Effector memory CD4-positive, alpha-beta T cell (primary cell): ENCODE results near the gene C10orf71.

Experiments used
- DNase-seq, 3 donors: peaks; one replicate each; pipeline ENCODE4 v3.0.0-alpha.2; 2020
- H3K27ac ChIP-seq: 2 replicates; pipeline ENCODE4 v1.7.0; 2013; ENCODE audit warnings: mild to moderate bottlenecking, low read length, moderate library complexity; ENCODE audit not compliant: insufficient read depth, poor library complexity, severe bottlenecking
- H3K27me3 ChIP-seq: replicated peaks from 2 replicates; pipeline ENCODE4 v1.7.0; 2013; ENCODE audit warnings: mild to moderate bottlenecking, low read length; ENCODE audit not compliant: insufficient read depth, control insufficient read depth, poor library complexity, severe bottlenecking
- H3K36me3 ChIP-seq: 2 replicates; pipeline ENCODE4 v1.7.0; 2013; ENCODE audit warnings: mild to moderate bottlenecking, low read length, moderate library complexity; ENCODE audit not compliant: control insufficient read depth, insufficient read depth
- H3K4me1 ChIP-seq: 2 replicates; pipeline ENCODE4 v1.7.0; 2013; ENCODE audit warnings: low read length, mild to moderate bottlenecking; ENCODE audit not compliant: control insufficient read depth, insufficient read depth, poor library complexity, severe bottlenecking
- H3K4me3 ChIP-seq: 2 replicates; pipeline ENCODE4 v1.7.0; 2013; ENCODE audit warnings: low read length, low read depth, mild to moderate bottlenecking; ENCODE audit not compliant: insufficient read depth, poor library complexity, severe bottlenecking
- H3K9me3 ChIP-seq: 2 replicates; pipeline ENCODE4 v1.7.0; 2013; ENCODE audit warnings: mild to moderate bottlenecking, low read length, moderate library complexity; ENCODE audit not compliant: control insufficient read depth

C10orf71 gene

DNA sequence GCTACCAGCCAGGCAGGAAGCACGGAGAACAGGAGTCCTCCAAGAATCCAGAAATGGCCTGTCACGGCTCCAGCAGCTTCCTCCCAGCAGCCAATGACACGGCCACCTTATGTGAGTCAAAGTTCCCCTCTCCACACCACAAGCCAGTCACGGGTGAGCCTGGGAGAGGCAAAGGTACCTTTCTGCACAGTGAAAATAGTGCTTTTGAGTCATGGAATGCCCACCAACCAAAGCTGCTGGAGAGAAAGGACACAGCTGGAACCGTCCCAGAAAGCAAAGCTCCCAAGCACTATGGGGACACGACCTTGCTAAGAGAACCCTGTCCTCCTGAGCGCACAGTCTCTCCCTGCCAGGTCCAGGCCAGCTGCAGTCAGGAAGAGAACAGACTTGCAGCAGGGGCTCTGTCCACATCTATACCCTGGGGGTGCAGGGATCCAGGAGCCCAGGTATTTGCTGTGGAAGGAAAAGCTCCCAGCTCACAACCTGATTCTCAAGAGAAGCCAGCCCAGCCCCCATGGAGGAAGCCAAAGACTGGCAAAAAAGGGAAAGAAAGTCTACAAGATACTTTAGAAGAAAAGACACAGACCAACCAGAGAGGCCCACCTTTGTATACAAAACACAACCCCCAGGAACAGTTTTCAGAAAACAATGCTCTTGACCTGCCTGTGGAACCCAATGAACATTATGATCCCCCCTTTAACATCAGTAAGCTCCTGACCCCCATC is 24.4 kb downstream of the C10orf71 start:
- no peaks in the 10 kb centered on the region for H3K27me3 ChIP-seq
- no peak for DNase-seq
- H3K36me3 ChIP-seq, result no peaks in the 10 kb centered on the region

DNA sequence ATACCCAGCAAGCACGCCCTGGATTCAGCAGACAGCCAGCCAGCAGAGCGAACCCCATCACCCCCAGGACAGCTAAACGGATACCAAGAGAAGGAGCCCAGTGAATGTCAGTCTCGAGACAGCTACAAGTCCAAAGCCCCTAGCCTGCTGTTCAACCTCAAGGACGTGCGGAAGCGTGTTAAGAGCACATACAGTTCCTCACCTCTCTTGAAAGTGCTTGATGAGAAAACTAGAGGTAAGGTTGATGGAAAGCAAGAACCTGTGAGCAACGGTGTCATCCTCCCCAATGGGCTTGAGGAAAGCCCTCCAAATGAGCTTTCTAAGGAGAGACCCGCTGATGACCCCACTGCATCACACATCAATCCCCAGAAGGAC is 24.9 kb downstream of the C10orf71 start:
- no peak for DNase-seq
- Histone ChIP-seq H3K4me1 (no peaks in the 10 kb centered on the region), H3K36me3 (no peaks in the 10 kb centered on the region), H3K27ac (no peak overlapping the region), H3K9me3 (no peaks in the 10 kb centered on the region), H3K4me3 (no peak overlapping the region), H3K27me3 (no peaks in the 10 kb centered on the region)

More for the DNA sequence above, 24.4 kb downstream of the C10orf71 start:
- H3K4me3 ChIP-seq, result no peak overlapping the region
- H3K27ac ChIP-seq, result no peak overlapping the region
- H3K9me3 ChIP-seq, result no peaks in the 10 kb centered on the region
- no peaks in the 10 kb centered on the region for H3K4me1 ChIP-seq

DNA sequence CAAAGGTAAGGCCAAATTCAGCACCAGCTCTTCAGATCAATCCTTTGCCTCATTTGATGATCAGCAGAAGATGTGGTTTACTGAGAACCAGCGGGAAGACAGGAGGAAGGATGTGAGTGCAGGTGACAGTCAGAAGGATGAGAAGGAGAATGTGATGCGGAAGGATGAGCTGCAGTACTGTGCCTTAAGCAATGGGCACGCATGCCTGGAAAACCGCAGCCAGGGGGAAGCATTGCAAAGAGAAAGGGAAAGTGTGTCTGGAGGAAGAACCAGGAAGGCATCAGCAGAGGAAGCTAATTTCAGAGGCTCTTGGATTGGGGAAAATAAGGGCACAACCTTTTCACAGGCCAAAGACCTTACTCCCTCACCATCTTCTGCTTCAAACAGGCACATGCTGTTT is 25.7 kb downstream of the C10orf71 start:
- no peak overlapping the region for H3K27ac ChIP-seq
- no peak for DNase-seq
- no peaks in the 10 kb centered on the region for H3K27me3 ChIP-seq
- H3K9me3 ChIP-seq, result no peaks in the 10 kb centered on the region
- no peaks in the 10 kb centered on the region for H3K36me3 ChIP-seq
- no peaks in the 10 kb centered on the region for H3K4me1 ChIP-seq
- H3K4me3 ChIP-seq, result no peak overlapping the region

DNA sequence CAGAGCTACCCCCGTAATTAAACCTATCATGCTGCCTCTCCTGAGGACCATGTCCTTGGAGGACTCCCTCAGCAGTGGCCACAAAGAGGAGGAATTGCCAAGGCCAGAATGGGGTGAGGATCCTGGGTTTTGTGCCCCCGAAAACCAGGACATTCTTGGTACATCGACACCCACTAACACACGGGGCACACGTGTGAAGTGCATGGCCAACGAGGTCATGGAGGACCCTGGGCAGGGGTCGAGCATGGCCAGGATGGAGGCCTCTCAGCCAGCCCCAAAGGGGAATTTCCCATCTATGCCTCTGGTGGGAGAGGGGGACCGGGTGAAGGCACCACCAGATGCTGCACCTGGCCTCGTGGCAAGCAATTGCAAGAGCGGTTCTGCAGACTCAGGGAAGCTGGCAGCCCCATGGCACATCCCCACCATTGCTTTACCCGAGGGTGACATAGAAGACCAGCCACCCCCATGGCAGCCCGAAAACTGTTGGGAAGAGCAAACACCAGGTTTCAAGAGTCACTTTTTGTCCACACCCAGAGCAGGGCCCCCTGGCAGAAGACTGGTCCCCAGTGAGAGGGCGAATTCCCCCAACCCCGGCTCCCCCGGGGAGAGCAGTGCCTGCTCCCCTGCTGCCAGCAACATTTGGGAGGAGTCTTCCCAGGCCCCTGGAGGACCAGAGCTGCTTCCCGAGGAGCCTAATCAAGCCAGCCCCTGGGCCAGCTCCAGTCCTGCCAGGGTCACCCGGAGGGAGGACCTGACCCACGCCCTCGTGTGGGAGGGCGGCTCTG is 26.4 kb downstream of the C10orf71 start:
- Histone ChIP-seq H3K9me3 (no peaks in the 10 kb centered on the region), H3K4me3 (no peak overlapping the region), H3K4me1 (no peaks in the 10 kb centered on the region), H3K36me3 (no peaks in the 10 kb centered on the region), H3K27ac (no peak overlapping the region), H3K27me3 (no peaks in the 10 kb centered on the region)
- no peak for DNase-seq

DNA sequence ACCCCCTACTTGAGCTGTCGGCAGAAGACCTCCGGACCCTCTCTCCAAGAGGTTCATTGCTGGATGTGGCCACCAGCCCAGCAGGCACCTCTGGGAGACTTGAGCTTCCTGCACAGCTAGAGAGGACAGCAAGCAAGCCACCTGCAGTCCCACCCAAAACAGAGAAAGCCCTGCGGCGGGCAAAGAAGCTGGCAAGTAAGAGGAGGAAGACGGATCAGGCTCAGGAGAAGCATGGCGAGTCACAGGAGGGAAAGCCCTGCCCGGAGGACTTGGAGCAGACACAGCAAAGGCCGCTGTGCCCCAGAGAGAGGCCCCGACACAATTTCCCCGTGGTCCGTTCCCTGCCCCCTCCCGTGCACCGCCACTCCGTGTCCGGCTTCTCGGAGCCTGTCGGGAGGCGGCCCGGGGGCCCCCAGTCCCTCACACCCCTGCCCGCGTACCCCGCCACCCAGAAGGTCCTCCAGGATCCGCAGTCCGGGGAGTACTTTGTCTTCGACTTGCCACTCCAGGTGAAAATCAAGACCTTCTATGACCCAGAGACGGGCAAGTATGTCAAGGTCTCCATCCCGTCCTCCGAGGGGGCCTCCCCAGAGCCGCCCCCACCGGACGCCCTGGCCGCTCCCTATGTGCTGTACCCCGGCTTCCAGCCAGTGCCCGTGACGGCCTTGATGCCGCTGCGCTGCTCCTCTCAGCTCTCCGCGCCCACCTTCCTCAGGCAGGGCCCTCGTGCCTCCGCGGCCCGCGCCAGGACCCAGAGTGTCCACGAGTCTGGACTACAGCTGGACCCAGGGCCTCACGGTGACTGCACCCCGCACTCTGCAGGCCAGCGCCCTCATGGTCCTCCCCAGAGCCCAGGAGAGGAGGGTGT is 27.2 kb downstream of the C10orf71 start:
- Histone ChIP-seq H3K27ac (no peak overlapping the region), H3K9me3 (no peaks in the 10 kb centered on the region), H3K4me1 (no peaks in the 10 kb centered on the region), H3K36me3 (no peaks in the 10 kb centered on the region), H3K27me3 (no peaks in the 10 kb centered on the region), H3K4me3 (no peak overlapping the region)
- no peak for DNase-seq

DNA sequence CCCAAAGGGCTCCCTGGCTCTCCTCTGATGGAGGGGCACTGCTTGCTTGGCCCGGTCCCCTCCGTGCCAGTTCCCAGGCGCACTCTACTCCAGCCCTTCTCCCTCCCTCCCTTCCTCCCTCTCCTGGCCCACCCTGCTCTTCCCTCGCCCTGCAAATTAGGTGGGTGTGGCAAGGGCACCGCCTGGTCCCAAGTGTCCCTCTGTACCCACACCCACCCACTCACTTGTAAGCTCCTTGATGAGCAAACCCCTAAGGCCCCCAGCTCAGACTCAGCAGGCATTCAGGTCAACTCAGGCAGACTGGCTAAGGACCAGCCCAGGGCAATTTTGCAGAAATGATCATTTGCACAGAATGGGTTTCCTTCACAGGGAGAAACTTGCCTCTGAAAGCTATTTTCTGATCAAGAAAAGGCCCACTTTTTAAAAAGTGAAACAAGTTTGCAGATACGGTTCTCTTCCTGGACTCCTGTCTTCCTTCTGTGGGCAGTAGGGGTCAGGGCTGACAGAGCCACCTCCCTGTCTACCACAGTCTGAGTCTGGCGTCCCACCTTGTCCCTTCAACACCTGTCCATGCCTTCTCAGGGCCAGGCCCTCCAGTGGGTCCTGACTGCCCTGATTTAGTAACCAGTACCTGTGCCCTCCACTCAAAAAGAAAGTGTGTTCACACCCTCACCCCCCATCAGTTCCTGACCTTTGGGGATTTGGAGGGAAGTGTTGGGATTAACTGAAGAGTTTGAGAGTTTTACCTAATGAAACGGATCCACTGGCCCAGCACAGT is 28.3 kb downstream of the C10orf71 start:
- H3K27ac ChIP-seq, result no peak overlapping the region
- no peak for DNase-seq
- H3K4me1 ChIP-seq, result no peaks in the 10 kb centered on the region
- H3K9me3 ChIP-seq, result no peaks in the 10 kb centered on the region
- no peaks in the 10 kb centered on the region for H3K36me3 ChIP-seq
- H3K27me3 ChIP-seq, result no peaks in the 10 kb centered on the region
- H3K4me3 ChIP-seq, result no peak overlapping the region

DNA sequence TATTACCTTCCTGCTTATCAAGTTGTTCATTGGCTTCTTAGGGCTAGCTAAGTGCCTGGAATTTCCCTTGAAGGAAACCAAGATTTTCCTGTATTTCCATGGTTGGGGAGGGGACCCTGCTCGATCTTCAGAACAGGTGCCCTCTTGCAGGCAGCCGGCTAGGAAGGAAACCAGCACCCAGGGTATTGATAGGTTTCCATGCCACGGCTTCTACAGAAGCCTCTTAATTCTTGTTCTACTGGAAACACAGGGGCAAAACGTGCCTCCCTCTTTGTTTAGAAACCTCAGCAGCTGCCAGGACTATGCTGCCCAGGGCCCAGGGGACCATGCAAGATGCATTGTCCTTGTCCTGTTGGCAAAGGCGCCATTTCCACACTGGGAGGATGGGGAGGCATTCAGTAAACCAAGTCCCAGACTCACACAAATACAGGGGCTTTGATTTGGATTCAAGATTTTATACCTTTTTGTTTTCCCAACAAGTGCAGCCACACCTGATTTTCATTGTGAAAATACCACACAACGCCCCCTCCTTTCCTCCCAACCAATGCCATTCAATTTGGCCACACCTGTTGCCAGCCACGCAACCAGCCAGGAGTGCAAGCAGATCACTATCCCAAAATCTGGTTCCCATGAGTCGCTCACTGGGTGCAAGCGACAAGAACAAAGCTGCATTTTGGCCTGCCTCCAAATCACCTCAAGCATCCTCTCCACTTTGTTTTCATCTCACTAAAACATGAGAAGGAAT is 29.6 kb downstream of the C10orf71 start:
- H3K4me3 ChIP-seq, result no peak overlapping the region
- no peaks in the 10 kb centered on the region for H3K9me3 ChIP-seq
- DNase-seq, result no peak
- no peaks in the 10 kb centered on the region for H3K4me1 ChIP-seq
- no peaks in the 10 kb centered on the region for H3K36me3 ChIP-seq
- H3K27me3 ChIP-seq, result no peaks in the 10 kb centered on the region
- no peak overlapping the region for H3K27ac ChIP-seq

DNA sequence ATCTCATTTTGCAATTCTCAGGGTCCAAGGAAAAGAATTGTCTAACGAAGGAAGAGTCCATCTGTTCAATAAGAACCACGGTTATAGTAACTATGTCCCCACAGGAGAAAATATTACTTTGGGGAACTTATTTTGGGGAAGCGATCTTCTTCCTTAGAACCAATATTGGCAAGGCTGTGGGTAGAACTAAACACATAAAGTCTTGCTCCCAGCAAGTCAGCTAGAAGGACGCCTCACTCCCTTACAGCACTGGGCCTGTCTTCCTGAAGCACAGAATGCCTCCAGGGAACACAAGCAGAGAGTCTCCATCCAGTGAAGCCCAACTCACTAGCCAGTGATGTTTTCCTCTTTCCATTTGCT is 30.2 kb downstream of the C10orf71 start:
- no peaks in the 10 kb centered on the region for H3K9me3 ChIP-seq
- H3K27me3 ChIP-seq, result no peaks in the 10 kb centered on the region
- H3K27ac ChIP-seq, result no peak overlapping the region
- H3K36me3 ChIP-seq, result no peaks in the 10 kb centered on the region
- DNase-seq, result no peak
- no peak overlapping the region for H3K4me3 ChIP-seq
- H3K4me1 ChIP-seq, result no peaks in the 10 kb centered on the region

DNA sequence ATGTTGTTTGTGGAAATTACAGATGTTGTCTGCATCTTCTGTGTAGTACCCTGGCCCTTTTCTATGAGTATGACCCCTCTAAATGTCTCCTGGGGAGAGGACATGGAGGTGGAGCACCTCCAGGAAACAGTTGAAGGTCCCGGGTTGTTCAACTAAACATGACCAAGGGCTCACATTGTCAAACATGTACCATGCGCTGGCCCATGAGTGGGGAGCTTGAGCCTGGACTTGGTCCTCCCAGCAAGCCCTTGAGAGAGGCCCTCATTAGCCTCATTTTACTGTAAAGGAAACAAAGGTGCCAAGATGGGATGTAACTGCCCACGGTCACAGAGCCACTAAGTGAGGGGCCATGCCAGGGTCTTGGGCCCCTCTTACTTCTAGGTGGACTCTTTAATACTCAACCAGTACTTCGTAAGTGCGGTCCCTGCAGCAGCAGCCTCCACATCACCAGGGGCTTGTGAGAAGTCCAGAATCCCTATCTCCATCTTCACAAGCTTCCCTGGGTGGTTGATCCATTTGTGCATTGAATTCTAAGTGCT is 31.2 kb downstream of the C10orf71 start:
- no peak overlapping the region for H3K27ac ChIP-seq
- H3K27me3 ChIP-seq, result no peaks in the 10 kb centered on the region
- H3K4me3 ChIP-seq, result no peak overlapping the region
- H3K9me3 ChIP-seq, result no peaks in the 10 kb centered on the region
- DNase-seq, result no peak
- no peaks in the 10 kb centered on the region for H3K4me1 ChIP-seq
- no peaks in the 10 kb centered on the region for H3K36me3 ChIP-seq
